MG63 (cell line): ENCODE measurements around the gene TIGD1. TPM values are rescaled to one million over a fixed set of nuclear protein-coding genes. Genes with fewer than 3 reads are reported as not detected.

ENCODE experiments used
- DNase-seq: peaks from one replicate; pipeline ENCODE4 v3.0.0-alpha.2; 2020
- H3K27me3 ChIP-seq: fragments of 250-450 bp; sonication (Bioruptor Pico); 2 replicates; pipeline ENCODE4 v1.5.1; 2020; ENCODE audit warnings: mild to moderate bottlenecking, moderate library complexity
- H3K36me3 ChIP-seq: fragments of 250-450 bp; sonication (Bioruptor Pico); 2 replicates; pipeline ENCODE4 v1.5.1; 2020; ENCODE audit warnings: mild to moderate bottlenecking, moderate library complexity
- H3K4me3 ChIP-seq: fragments of 250-450 bp; sonication (Bioruptor Pico); 2 replicates; pipeline ENCODE4 v1.5.1; 2020; ENCODE audit warnings: mild to moderate bottlenecking, moderate library complexity
- H3K9me3 ChIP-seq: fragments of 250-450 bp; sonication (Bioruptor Pico); 2 replicates; pipeline ENCODE4 v1.5.1; 2020; ENCODE audit warnings: mild to moderate bottlenecking, moderate library complexity
- total RNA-seq: library from RNA; depleted of rRNA; stranded (reverse); fragments of >200 nt; shearing (Covaris generic); gene quantifications from 2 replicates; pipeline ENCODE4 v1.2.3, GENCODE V29; 2014; ENCODE audit warnings: low replicate concordance

The TIGD1 gene
- total RNA-seq, 1 experiment from 2014 or later, result 6.7 TPM

DNA sequence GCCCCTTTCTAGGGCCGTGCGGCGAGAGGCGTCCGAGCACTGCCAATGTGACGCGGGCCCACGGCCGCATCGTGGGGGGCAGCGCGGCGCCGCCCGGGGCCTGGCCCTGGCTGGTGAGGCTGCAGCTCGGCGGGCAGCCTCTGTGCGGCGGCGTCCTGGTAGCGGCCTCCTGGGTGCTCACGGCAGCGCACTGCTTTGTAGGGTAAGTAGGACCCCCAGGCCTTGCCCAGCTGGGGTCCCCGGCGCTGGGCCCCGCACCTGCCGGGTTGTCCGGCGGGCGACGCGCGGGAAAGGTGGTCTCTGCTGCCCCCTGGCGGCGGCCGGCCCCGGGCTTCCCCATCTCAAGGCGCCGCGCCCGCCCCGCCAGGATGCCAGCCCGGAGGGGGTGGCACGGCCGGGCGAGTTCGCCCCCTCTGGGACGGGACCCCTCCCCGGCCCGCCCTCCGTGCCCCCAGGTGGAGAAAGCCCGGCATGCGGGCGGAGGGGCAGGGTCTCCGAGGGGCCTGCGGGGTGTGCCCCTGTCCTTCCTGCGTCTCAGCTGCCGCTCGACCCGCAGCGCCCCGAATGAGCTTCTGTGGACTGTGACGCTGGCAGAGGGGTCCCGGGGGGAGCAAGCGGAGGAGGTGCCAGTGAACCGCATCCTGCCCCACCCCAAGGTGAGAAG lies 28.3 kb downstream of the TIGD1 start:
- Histone ChIP-seq H3K4me3 (no peak overlapping the region), H3K27me3 (peaks cover 20% of the 10 kb centered on the region), H3K36me3 (no peaks in the 10 kb centered on the region), H3K9me3 (no peaks in the 10 kb centered on the region)
- DNase-seq, result peak; percentile 41

DNA sequence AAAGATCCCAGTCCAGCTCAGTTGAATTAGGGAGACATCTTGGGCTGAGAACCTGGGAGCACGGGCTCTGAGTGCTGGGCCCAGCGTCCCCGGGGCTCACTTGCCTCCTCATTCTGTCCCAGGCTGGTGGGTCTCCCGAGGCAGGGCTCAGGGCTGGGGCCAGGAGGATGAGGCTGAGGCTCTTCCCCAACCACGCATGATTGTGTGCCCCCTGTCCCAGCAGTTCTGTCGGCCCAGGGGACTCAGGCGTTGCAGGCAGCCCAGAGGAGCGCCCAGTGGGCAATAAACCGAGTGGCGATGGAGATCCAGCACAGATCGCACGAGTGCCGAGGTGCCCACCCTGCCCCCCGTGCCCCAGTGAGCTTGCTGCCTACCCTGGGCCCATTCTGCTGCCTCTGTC lies 29.3 kb downstream of the TIGD1 start:
- Histone ChIP-seq H3K4me3 (no peak overlapping the region), H3K9me3 (no peaks in the 10 kb centered on the region), H3K36me3 (no peaks in the 10 kb centered on the region), H3K27me3 (peaks cover 20% of the 10 kb centered on the region)
- no peak for DNase-seq

DNA sequence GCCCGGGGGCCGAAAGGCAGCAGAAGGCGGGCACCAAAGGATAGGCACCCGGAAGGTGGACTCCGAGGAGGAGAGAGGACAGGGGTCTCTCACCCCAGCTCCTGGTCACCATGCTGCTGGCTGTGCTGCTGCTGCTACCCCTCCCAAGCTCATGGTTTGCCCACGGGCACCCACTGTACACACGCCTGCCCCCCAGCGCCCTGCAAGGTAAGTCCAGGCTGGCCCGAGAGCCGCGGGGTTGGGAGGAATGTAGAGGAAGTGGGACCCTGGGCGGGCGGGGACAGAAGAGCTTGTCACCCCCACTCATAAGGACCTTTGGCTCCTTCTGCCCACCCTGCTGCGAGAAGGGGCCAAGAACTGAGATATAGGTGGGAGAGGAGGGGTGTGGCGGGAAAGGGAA lies 29.9 kb downstream of the TIGD1 start:
- Histone ChIP-seq H3K27me3 (peaks cover 20% of the 10 kb centered on the region), H3K9me3 (no peaks in the 10 kb centered on the region), H3K4me3 (no peak overlapping the region), H3K36me3 (no peaks in the 10 kb centered on the region)
- DNase-seq, result no peak

DNA sequence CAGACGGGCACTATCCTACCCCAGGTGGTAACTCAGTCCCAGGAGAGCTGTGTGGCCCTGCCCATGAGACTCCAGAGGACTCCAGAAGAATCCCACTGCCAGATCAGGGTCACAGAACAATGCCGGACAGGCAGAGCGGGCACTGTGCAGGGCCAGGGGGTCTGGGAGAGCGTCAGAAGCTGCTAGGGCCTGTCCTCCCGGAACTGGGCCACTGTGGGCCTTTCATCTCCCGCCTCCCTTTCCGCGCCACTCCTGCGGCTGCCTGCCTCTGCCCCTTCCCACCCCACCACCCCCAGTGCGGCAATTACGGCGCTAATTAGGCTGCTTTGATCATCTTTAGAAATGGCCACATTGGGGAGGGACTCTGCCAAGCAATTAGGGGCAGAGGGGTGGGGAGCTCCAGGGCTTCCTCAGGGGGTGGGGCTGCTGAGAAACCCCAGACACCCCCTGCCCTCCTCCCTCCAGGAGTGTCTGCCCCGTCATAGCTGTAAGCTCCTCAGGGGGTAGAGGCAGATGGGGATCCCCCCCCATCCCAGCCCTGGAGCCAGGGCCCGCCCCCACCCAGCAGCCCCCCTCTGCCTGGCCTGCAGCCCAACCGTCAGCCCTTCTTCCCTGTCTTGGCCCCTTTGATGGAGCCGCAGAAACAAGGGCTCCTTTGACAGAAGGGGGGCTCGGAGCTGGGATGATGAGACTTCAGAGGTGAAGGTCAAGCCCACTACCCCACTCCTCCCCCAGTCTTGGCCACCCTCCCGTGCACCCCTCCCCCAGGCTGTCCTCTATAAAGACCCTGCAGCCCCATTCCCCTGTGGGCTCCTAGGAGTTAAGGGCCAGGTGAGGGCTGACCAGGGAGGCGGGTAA lies 30.5 kb downstream of the TIGD1 start, which contains the start of gene PRSS56:
Gene PRSS56 (plus strand): TSS at position 808 of the 858 bp plus-strand sequence. CDS start 211 bp downstream, outside the sequence.
- Histone ChIP-seq H3K36me3 (no peaks in the 10 kb centered on the region), H3K4me3 (no peak within 1 kb of the TSS), H3K27me3 (peaks cover 20% of the 10 kb centered on the region), H3K9me3 (no peaks in the 10 kb centered on the region)
- no peak for DNase-seq

DNA sequence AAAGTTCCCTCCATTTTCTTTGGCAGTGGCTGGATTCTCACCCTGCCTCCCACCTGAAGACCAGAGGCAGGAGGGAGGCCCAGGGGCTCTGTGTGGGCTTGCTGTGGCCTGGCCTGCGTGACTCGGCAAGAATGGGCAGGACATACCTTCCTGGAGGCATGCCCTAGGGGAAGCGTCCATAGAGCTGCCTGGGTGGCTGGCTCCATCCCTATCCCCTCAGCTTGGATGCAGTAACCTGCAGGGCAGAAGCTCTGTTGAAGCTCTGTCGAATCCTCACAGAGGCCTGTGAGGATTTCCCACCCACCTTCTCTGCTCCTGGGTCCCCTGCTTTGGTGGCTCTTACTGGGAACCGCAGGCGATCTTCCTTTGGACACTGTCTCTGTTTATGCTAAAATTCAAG lies 31.5 kb downstream of the TIGD1 start:
- H3K9me3 ChIP-seq, result no peaks in the 10 kb centered on the region
- DNase-seq, result no peak
- no peaks in the 10 kb centered on the region for H3K36me3 ChIP-seq
- H3K4me3 ChIP-seq, result no peak overlapping the region
- peaks cover 17% of the 10 kb centered on the region for H3K27me3 ChIP-seq

DNA sequence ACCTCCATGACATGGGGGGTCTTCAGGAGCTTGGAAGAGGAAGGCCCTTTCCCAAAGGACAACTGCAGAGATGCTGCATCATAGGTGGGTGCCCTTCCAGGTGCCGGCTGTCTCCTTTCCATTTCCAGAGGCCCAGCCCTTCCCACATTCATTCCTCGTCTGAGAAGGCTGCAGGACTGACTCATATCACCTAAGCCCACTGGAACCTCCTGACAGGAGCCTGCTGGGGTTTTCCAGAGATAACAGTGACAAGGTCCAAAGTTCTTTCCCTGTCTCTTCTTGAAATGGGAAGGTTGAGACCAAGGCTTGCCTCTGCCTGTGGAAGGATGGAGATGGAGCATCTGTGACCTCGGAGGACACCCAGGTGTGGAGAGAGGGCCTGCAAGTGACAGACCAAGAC lies 33.8 kb downstream of the TIGD1 start:
- Histone ChIP-seq H3K27me3 (no peaks in the 10 kb centered on the region), H3K36me3 (no peaks in the 10 kb centered on the region)

DNA sequence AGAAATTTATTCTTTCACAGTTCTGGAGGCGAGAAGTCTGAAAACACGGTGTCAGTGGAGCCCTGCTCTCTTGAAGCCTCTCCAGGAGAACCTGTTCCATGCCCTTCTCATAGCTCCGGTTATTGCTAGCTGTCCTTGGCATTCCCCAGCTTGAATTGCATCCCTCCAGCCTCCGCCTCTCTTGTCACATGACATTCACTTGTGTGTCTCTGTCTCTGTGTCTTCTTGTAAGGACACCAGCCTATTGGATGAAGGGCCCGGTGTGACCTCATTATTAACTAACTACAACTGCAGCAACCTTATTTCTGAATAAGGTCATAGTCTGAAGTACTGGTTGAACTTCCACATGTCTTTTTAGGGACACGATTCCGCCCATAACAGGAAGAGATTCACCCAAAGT lies 34.7 kb downstream of the TIGD1 start:
- Histone ChIP-seq H3K9me3 (no peaks in the 10 kb centered on the region), H3K4me3 (no peak overlapping the region), H3K27me3 (no peaks in the 10 kb centered on the region), H3K36me3 (no peaks in the 10 kb centered on the region)
- DNase-seq, result no peak

More for the DNA sequence above, 33.8 kb downstream of the TIGD1 start:
- Histone ChIP-seq H3K4me3 (no peak overlapping the region), H3K9me3 (no peaks in the 10 kb centered on the region)
- no peak for DNase-seq

DNA sequence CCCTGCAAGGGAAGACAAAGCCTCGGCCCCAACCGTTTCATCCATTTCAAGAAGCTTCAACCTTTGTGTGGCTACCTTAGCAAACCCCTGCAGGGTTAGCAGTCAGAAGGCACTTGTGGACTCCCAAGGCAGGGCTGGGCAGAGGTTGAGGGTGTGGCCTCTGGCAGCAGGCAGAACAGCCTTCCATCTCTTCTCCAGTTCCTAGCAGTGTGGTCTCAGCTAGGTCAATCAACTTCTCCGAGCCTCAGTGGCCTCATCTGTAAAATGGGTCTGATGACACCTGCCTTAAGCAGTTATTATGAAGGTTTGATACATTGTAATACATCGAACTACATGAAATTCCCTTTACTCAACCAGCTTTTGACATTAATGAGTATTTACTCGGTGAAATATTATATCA lies 37.0 kb downstream of the TIGD1 start:
- Histone ChIP-seq H3K27me3 (no peaks in the 10 kb centered on the region), H3K9me3 (no peaks in the 10 kb centered on the region), H3K4me3 (no peak overlapping the region), H3K36me3 (no peaks in the 10 kb centered on the region)
- no peak for DNase-seq

DNA sequence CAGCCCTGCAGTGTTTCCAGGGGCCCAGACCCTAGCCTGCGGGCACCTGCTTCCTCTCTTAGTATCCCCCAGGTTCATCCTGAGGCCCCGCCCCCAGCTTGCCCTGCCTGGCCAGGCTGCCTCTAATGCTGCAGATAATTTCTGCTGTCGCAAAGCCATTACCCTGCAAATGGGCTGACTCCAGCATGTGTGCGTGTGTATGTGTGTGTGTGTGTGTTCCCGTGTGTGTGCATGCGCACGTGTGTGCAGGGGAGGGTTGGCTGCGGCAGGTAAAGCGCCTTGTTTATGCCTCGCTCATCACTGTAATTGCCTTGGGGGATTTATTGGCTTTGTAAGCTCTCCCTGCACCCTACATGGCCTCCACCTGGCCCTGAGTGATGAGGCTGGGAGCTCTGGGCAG lies 37.8 kb downstream of the TIGD1 start:
- H3K9me3 ChIP-seq, result no peaks in the 10 kb centered on the region
- H3K27me3 ChIP-seq, result no peaks in the 10 kb centered on the region
- DNase-seq, result no peak
- no peaks in the 10 kb centered on the region for H3K36me3 ChIP-seq
- H3K4me3 ChIP-seq, result no peak overlapping the region

DNA sequence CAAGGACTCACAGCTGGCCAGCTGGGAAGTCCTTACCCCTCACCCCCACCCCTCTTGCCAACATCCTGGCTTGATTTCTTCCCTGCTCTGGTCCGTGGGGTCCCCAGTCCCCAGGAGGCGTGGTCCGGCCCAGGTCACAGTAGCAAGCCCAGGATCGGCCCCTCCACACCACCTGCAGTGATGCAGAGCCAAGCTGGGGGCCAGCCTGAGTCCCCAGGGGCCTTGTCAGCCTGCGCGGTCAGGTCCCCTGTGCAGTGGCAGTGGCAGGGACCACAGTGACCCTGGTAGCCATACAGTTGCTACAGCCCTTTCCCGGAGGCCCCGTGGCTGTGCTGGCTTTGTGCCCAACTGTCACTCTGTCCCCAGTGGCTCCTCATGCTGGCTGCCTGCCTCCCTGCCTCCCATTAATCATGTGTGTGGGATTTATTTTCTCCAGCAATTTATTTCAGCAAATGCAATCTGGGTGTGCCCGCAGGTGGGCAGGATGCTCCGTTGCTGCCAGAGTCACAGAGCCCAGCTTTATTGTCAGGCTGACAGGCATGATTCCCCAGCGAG lies 38.9 kb downstream of the TIGD1 start:
- no peak overlapping the region for H3K4me3 ChIP-seq
- H3K36me3 ChIP-seq, result no peaks in the 10 kb centered on the region
- no peaks in the 10 kb centered on the region for H3K27me3 ChIP-seq
- no peak for DNase-seq
- H3K9me3 ChIP-seq, result no peaks in the 10 kb centered on the region

DNA sequence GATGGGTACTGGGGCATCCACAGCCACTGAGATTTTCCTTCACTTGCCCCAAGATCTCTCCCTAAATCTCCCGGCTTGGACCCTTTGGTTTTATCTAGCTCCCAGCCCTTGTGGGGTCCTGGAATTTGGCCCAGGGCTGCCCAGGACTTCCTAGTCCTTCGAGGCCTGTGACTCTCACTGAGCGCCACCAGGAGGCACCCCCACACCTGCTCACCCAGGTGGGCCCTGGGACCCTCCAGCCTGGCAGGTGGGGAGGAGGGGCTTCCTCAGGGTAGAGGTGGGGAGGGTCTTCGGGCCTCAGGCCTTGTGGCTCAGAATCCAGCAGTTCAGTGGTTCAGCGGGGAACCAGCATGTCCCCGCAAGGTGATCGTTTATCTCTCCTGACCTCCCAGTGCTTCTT lies 42.1 kb downstream of the TIGD1 start:
- no peaks in the 10 kb centered on the region for H3K36me3 ChIP-seq
- DNase-seq, result no peak
- H3K9me3 ChIP-seq, result no peaks in the 10 kb centered on the region
- H3K4me3 ChIP-seq, result no peak overlapping the region
- peaks cover 5% of the 10 kb centered on the region; the same call in 1 of the 2 replicates for H3K27me3 ChIP-seq

DNA sequence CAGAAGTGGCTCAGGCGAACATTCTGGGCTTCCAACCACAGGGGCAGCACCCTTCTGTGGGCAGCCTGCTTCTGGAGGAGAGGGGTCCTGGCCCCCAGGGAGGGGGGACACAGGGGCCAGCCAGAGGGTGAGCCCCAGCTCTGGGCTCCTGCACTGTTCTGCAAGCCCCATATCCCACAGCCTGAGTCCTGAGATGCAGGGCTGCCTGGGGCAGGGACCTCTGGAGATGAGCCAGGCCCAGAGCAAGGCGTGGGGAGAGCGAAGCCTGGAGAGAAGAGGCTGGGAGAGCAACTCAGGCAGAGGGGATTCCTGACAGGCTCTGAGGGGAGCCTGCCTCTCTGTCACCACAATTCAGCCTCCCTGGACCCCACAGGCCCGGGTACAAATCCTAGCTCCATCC lies 43.6 kb downstream of the TIGD1 start:
- Histone ChIP-seq H3K36me3 (no peaks in the 10 kb centered on the region), H3K4me3 (no peak overlapping the region), H3K9me3 (no peaks in the 10 kb centered on the region), H3K27me3 (peaks cover 9% of the 10 kb centered on the region; the same call in 1 of the 2 replicates)
- no peak for DNase-seq

DNA sequence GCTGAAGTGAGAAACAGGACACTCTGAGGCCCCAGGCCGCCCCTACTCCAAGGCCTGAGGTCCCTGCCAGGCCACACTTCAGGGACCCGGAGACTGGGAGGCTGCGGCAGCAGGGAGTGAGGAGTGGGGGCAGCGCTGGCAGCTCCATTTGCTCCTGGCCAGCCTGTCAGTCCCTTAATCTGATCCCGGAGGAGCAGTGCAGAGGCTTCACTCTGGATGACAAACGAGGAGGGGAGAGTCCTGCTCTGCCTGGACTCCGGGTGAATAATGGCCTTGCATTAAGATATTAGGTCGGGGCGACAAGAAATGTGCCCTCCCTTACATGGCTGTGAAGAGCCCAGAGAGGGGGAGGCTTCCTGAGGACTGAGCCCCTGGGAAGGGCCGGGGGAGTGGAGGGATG lies 44.5 kb downstream of the TIGD1 start:
- Histone ChIP-seq H3K36me3 (no peaks in the 10 kb centered on the region), H3K27me3 (peaks cover 9% of the 10 kb centered on the region; the same call in 1 of the 2 replicates), H3K9me3 (no peaks in the 10 kb centered on the region), H3K4me3 (no peak overlapping the region)
- no peak for DNase-seq

DNA sequence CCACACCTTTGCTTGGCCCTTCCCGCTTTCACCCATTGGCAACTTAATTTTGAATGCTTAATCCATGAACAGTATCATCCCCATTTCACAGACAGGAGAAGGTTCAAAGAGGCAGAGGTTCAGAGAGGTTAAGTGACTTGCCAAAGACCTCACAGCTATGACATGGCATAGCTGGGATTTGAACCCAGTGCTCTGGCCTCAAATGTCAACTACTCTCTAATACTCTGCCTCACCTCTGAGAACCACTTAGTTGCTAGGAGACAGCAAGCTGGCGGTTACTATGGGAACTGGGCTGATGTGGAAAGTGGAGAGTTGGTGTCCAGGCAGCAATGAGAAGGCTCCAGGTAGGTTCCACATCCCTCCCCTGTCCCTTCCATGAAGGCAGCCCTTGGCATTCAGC lies 45.9 kb downstream of the TIGD1 start:
- Histone ChIP-seq H3K4me3 (no peak overlapping the region), H3K9me3 (no peaks in the 10 kb centered on the region), H3K36me3 (no peaks in the 10 kb centered on the region), H3K27me3 (peaks cover 9% of the 10 kb centered on the region; the same call in 1 of the 2 replicates)
- no peak for DNase-seq

DNA sequence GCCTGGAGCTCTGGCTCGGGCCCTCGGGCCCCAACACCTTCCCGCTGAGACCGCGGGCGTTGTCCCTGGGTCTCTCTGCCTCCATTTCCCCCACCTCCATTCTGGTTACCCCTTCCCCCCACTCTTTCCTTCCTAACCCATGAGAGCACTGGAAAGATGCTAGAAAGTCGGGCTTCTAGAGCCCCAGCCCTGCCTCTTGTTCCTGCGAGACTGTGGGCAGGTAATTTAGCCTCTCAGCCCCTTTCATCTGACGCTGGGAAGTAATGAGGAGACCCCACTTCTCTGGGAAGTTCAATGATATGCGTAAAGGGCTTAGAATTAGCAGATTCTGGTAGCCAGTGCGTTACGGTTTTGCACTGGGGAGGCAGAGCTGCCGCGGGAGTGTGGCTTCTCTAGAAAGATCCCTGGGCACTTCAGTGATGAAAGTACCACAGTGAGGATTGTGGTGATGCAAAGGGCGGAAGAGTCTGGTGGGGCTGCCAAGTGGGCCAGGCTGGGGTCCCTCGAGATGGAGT lies 46.5 kb downstream of the TIGD1 start:
- Histone ChIP-seq H3K4me3 (no peak overlapping the region), H3K36me3 (no peaks in the 10 kb centered on the region), H3K9me3 (no peaks in the 10 kb centered on the region), H3K27me3 (peaks cover 9% of the 10 kb centered on the region; the same call in 1 of the 2 replicates)
- DNase-seq, result no peak

DNA sequence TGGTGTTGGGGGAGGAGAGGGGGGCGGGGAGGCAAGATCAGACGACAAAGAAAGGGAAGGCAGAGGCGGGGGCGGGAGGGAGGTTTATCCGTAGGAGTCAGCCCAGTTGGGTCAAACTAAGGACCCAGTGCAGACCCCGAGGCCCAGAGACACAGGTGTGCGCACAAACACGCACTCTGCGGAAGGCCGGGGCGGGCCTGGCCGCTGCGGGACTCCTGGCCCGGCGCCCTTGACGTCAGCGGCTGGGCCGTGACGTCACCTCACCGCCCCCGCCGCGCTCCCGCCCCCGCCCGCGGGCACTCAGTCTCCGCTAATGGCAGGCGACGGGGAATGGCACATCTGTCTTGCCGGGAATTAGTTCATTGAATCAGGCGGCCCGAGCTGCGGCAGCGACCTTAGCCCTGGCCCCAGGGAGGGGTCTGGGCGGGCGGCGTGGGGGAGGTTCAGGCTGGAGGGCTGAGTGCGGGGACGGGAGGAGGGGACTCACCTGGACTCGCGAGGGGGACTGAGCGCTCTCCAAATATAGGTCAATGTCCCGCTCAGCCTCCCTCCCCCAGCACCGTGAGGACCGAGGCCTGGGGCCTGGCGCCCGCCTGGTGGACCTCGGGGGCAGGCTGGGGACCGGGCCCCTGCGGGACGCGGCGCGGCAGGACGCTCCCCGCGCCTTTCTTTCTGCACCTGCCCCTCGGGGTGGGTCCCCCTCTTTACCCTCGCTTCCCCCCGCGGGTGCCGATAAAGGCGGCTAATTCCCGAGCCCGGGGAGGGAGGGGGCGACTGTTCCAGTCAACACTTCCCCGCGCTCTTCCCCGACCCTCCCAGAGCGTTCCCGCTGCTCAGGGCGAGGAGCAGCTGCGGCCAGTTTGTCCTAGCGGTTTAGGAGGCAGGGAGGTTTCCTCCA lies 47.2 kb downstream of the TIGD1 start:
- Histone ChIP-seq H3K9me3 (no peaks in the 10 kb centered on the region), H3K27me3 (peaks cover 9% of the 10 kb centered on the region; the same call in 1 of the 2 replicates), H3K4me3 (no peak overlapping the region), H3K36me3 (no peaks in the 10 kb centered on the region)
- no peak for DNase-seq
